HEK293 (cell line): ENCODE results near the gene ATP5MC2.

Experiments
- CTCF ChIA-PET: fragments of 350-600 bp; formaldehyde crosslinking; extraction: SDS; loops from one replicate; lab custom pipeline; 2021; ENCODE audit warnings: antibody characterized with exemption; lab: Yijun Ruan, JAX
- POLR2A ChIA-PET: fragments of 300-600 bp; formaldehyde crosslinking; extraction: SDS; loops from one replicate; lab custom pipeline; 2020; ENCODE audit warnings: antibody characterized with exemption, inconsistent platforms; lab: Yijun Ruan, JAX
- H3K27ac ChIP-seq: fragments of 200-500 bp; sonication (Bioruptor generic); 2 replicates; pipeline ENCODE4 v1.5.1; 2014; ENCODE audit warnings: low read depth, low read length, control low read depth, inconsistent platforms; ENCODE audit errors: extremely low read depth
- H3K36me3 ChIP-seq, 2 experiments: fragments of 200-500 bp in 1 of 2; sonication (Bioruptor generic) in 1 of 2; 1 replicate in 1 of 2; 2 replicates in 1 of 2; pipeline ENCODE4 v1.5.1; 2014 to 2017; ENCODE audit warnings: inconsistent platforms in 2 of 2, low read length in 2 of 2; ENCODE audit not compliant: control insufficient read depth in 2 of 2, insufficient read depth in 1 of 2
- H3K4me1 ChIP-seq: fragments of 200-500 bp; sonication (Bioruptor generic); 2 replicates; pipeline ENCODE4 v1.5.1; 2014; ENCODE audit warnings: mild to moderate bottlenecking, low read length, inconsistent platforms; ENCODE audit not compliant: control insufficient read depth, insufficient read depth
- H3K4me3 ChIP-seq: 2 replicates; pipeline ENCODE4 v1.5.1; 2011; ENCODE audit warnings: low read depth, mild to moderate bottlenecking, control low read depth, low read length, moderate library complexity
- H3K9me3 ChIP-seq: fragments of 200-500 bp; sonication (Bioruptor generic); 2 replicates; pipeline ENCODE4 v1.5.1; 2014; ENCODE audit warnings: low read depth, low read length, inconsistent platforms; ENCODE audit not compliant: control insufficient read depth, insufficient read depth
- MZF1 ChIP-seq: fragments of 450-650 bp; formaldehyde crosslinking; IDR thresholded peaks from 2 replicates; pipeline ENCODE4 v1.5.1; 2017; ENCODE audit warnings: missing biosample characterization, missing genetic modification characterization, borderline replicate concordance
- REST ChIP-seq: fragments of 450-650 bp; formaldehyde crosslinking; IDR thresholded peaks from 2 replicates; pipeline ENCODE4 v1.5.1; 2016; ENCODE audit warnings: missing biosample characterization, missing genetic modification characterization
- SCRT1 ChIP-seq: fragments of 450-650 bp; formaldehyde crosslinking; IDR thresholded peaks from 2 replicates; pipeline ENCODE4 v1.5.1; 2016; ENCODE audit warnings: missing biosample characterization, missing genetic modification characterization, borderline replicate concordance
- WT1 ChIP-seq: fragments of 450-650 bp; formaldehyde crosslinking; IDR thresholded peaks from 2 replicates; pipeline ENCODE4 v1.5.1; 2016; ENCODE audit warnings: missing biosample characterization, missing genetic modification characterization
- ZBTB11 ChIP-seq: fragments of 450-650 bp; formaldehyde crosslinking; conservative IDR thresholded peaks from 2 replicates; pipeline ENCODE4 v1.5.1; 2016; ENCODE audit warnings: low read depth, missing biosample characterization, missing genetic modification characterization
- ZBTB8A ChIP-seq: fragments of 450-650 bp; formaldehyde crosslinking; IDR thresholded peaks from 2 replicates; pipeline ENCODE4 v1.5.1; 2016; ENCODE audit warnings: missing biosample characterization, missing genetic modification characterization
- ZFP3 ChIP-seq: fragments of 450-650 bp; formaldehyde crosslinking; IDR thresholded peaks from 2 replicates; pipeline ENCODE4 v1.5.1; 2016; ENCODE audit warnings: low read depth, missing biosample characterization, missing genetic modification characterization
- ZNF140 ChIP-seq: fragments of 450-650 bp; formaldehyde crosslinking; IDR thresholded peaks from 2 replicates; pipeline ENCODE4 v1.5.1; 2016; ENCODE audit warnings: missing biosample characterization, missing genetic modification characterization
- ZNF223 ChIP-seq: fragments of 450-650 bp; formaldehyde crosslinking; IDR thresholded peaks from 2 replicates; pipeline ENCODE4 v1.5.1; 2016; ENCODE audit warnings: missing biosample characterization, missing genetic modification characterization
- ZNF266 ChIP-seq: fragments of 450-650 bp; formaldehyde crosslinking; IDR thresholded peaks from 2 replicates; pipeline ENCODE4 v1.5.1; 2016; ENCODE audit warnings: missing biosample characterization, missing genetic modification characterization, low read depth
- ZNF354C ChIP-seq: fragments of 450-650 bp; formaldehyde crosslinking; IDR thresholded peaks from 2 replicates; pipeline ENCODE4 v1.5.1; 2016; ENCODE audit warnings: missing biosample characterization, missing genetic modification characterization, low read depth, borderline replicate concordance
- ZNF394 ChIP-seq: fragments of 450-650 bp; formaldehyde crosslinking; IDR thresholded peaks from 2 replicates; pipeline ENCODE4 v1.5.1; 2016; ENCODE audit warnings: missing biosample characterization, missing genetic modification characterization, mild to moderate bottlenecking, moderate library complexity, borderline replicate concordance
- ZNF404 ChIP-seq: fragments of 450-650 bp; formaldehyde crosslinking; IDR thresholded peaks from 2 replicates; pipeline ENCODE4 v1.5.1; 2017; ENCODE audit warnings: missing biosample characterization, missing genetic modification characterization
- ZNF426 ChIP-seq: fragments of 450-650 bp; formaldehyde crosslinking; IDR thresholded peaks from 2 replicates; pipeline ENCODE4 v1.5.1; 2017; ENCODE audit warnings: missing biosample characterization, missing genetic modification characterization, mild to moderate bottlenecking, inconsistent platforms, moderate library complexity
- ZNF433 ChIP-seq: fragments of 450-650 bp; formaldehyde crosslinking; IDR thresholded peaks from 2 replicates; pipeline ENCODE4 v1.5.1; 2016; ENCODE audit warnings: missing biosample characterization, missing genetic modification characterization, low read depth
- ZNF513 ChIP-seq: fragments of 450-650 bp; IDR thresholded peaks from 2 replicates; pipeline ENCODE4 v1.5.1; 2018; ENCODE audit warnings: missing biosample characterization, missing genetic modification characterization
- ZNF518A ChIP-seq: fragments of 450-650 bp; formaldehyde crosslinking; conservative IDR thresholded peaks from 2 replicates; pipeline ENCODE4 v1.5.1; 2016; ENCODE audit warnings: low read depth, missing biosample characterization, missing genetic modification characterization
- ZNF529 ChIP-seq: fragments of 450-650 bp; formaldehyde crosslinking; IDR thresholded peaks from 2 replicates; pipeline ENCODE4 v1.5.1; 2017; ENCODE audit warnings: missing genetic modification characterization, missing biosample characterization; ENCODE audit not compliant: insufficient replicate concordance
- ZNF530 ChIP-seq: fragments of 450-650 bp; formaldehyde crosslinking; IDR thresholded peaks from 2 replicates; pipeline ENCODE4 v1.5.1; 2016; ENCODE audit warnings: low read depth, missing biosample characterization, missing genetic modification characterization
- ZNF558 ChIP-seq: fragments of 450-650 bp; formaldehyde crosslinking; IDR thresholded peaks from 2 replicates; pipeline ENCODE4 v1.5.1; 2016; ENCODE audit warnings: missing biosample characterization, missing genetic modification characterization
- ZNF623 ChIP-seq: fragments of 450-650 bp; formaldehyde crosslinking; IDR thresholded peaks from 2 replicates; pipeline ENCODE4 v1.5.1; 2016; ENCODE audit warnings: missing biosample characterization, missing genetic modification characterization
- ZNF747 ChIP-seq: fragments of 450-650 bp; formaldehyde crosslinking; IDR thresholded peaks from 2 replicates; pipeline ENCODE4 v1.5.1; 2016; ENCODE audit warnings: missing biosample characterization, missing genetic modification characterization
- ZXDB ChIP-seq: fragments of 450-650 bp; formaldehyde crosslinking; IDR thresholded peaks from 2 replicates; pipeline ENCODE4 v1.5.1; 2016; ENCODE audit warnings: missing biosample characterization, missing genetic modification characterization

ATP5MC2 gene

GRCh38 chr12:53627919-53628318 is 48.0 kb downstream of the ATP5MC2 start:
- H3K27ac ChIP-seq = no peak overlapping the region
- peaks cover 13% of the 10 kb centered on the region; the same call in 1 of the 2 replicates for H3K4me1 ChIP-seq
- TF ChIP-seq ZNF623 (tag by site-specific recombination) = peak; percentile 61
- TF ChIP-seq ZNF404 (tag by site-specific recombination) = 0 out of 2 replicates have a peak, but pooled peaks have one; percentile 47
- TF ChIP-seq ZNF433 = peak; percentile 64; the same call in 1 of the 2 replicates
- 0 out of 2 replicates have a peak, but pooled peaks have one; percentile 52 for TF ChIP-seq ZNF354C
- TF ChIP-seq ZNF747 (tag by site-specific recombination) = no peak
- TF ChIP-seq ZBTB8A (tag by site-specific recombination) = peak; percentile 75
- no peak for TF ChIP-seq MZF1
- TF ChIP-seq ZNF530 (tag by site-specific recombination) = 0 out of 2 replicates have a peak, but pooled peaks have one; percentile 21
- TF ChIP-seq ZNF266 = peak; percentile 40; the same call in 1 of the 2 replicates
- 0 out of 2 replicates have a peak, but pooled peaks have one; percentile 49 for TF ChIP-seq ZNF558 (tag by site-specific recombination)
- peak; percentile 41; the same call in 1 of the 2 replicates for TF ChIP-seq ZNF140 (tag by site-specific recombination)
- TF ChIP-seq WT1 (tag by site-specific recombination) = no peak
- TF ChIP-seq ZBTB11 = peak; percentile 74
- TF ChIP-seq ZNF529 = peak; percentile 21
- peak; percentile 92 for TF ChIP-seq ZNF394
- TF ChIP-seq ZNF426 (tag by site-specific recombination) = peak; percentile 82
- TF ChIP-seq ZNF513 (tag by site-specific recombination) = no peak
- TF ChIP-seq ZXDB (tag by site-specific recombination) = peak; percentile 40; the same call in 1 of the 2 replicates
- peak; percentile 87 for TF ChIP-seq ZNF518A (tag by site-specific recombination)
- TF ChIP-seq ZNF223 (tag by site-specific recombination) = 0 out of 2 replicates have a peak, but pooled peaks have one; percentile 23
- TF ChIP-seq REST = peak; percentile 63
- no peak for TF ChIP-seq ZFP3 (tag by site-specific recombination)
- no peak for TF ChIP-seq SCRT1 (tag by site-specific recombination)
- ChIA-PET CTCF (no interaction called here), POLR2A (no interaction called here)
- no peaks in the 10 kb centered on the region for H3K36me3 ChIP-seq
- H3K4me3 ChIP-seq = no peak overlapping the region
- H3K9me3 ChIP-seq = no peaks in the 10 kb centered on the region
